SH-SY5Y (cell line): Measurements from ENCODE around the gene PDE4C.

Source experiments
- GATA2 ChIP-seq: IDR thresholded peaks from 2 replicates; pipeline ENCODE4 v1.6.1; 2011; ENCODE audit warnings: mild to moderate bottlenecking, low read depth, low read length
- GATA3 ChIP-seq: IDR thresholded peaks from 2 replicates; pipeline ENCODE4 v1.6.1; 2011; ENCODE audit warnings: low read depth, mild to moderate bottlenecking, low read length, moderate library complexity

- no peak for TF ChIP-seq GATA3
- no peak for TF ChIP-seq GATA2
These were observed 910 bp downstream of the PDE4C start for GRCh38 chr19:18225355-18225701.
